ENCODE measurements around the gene SMARCB1. TPM values are rescaled to one million over a fixed set of nuclear protein-coding genes. Genes with fewer than 3 reads are reported as not detected.
A peak's percentile ranks its signal among the peaks of the same experiment; 100 is the strongest.

Gene SMARCB1
- total and polyA plus RNA-seq, 2 of the 4 experiments (the other 2 are of a cell fraction) = 110 to 159 TPM

DNA sequence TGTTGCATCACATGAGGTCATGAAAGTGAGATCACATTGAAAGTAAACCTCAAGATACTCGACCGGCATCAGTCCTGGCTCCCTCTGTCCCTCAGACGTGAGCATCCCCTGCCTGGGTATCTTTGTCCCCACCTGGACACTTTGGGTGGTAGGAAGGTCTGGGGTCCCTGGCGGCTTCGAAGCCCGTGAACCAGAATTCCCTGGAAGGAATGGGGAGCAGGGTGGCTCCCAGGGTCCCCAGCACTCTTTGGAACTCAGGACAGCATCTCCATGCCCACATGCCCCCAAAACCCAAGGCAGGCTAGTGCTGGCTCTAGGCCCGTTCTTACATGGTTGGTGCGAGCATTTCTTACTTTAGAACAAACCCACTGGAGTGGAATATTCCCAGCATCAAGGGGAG, 44.5 kb downstream of the SMARCB1 start:
- H2BK15ac ChIP-seq (ENCODE audit: low read depth, low read length) = no peak overlapping the region
- no peak for ATAC-seq (ENCODE audit: low read depth)
- H3K4ac ChIP-seq (ENCODE audit: low read depth, low read length) = no peak overlapping the region
- peaks cover 12% of the 10 kb centered on the region for H3K4me1 ChIP-seq (ENCODE audit: control insufficient read depth, insufficient read depth, low read length)
- peaks cover 10 to 59% of the 10 kb centered on the region in 2 experiments for H3K79me1 ChIP-seq (ENCODE audit: low read depth in 1 of 2, low read length in 2 of 2)
- no peak overlapping the region for H4K8ac ChIP-seq (ENCODE audit: low read depth in 2 of 2, low read length in 2 of 2)
- H3K4me2 ChIP-seq (ENCODE audit: low read depth, low read length) = no peak overlapping the region
- no peak overlapping the region for H4K5ac ChIP-seq (ENCODE audit: low read depth, low read length)
- H2BK20ac ChIP-seq (ENCODE audit: low read depth, low read length) = no peak overlapping the region
- DNase-seq = no peak
- H3K18ac ChIP-seq (ENCODE audit: low read depth, low read length) = no peak overlapping the region
- H2BK120ac ChIP-seq (ENCODE audit: low read depth, low read length) = no peak overlapping the region
- H3K9me3 ChIP-seq (ENCODE audit: control insufficient read depth, insufficient read depth, low read length) = peaks cover 3% of the 10 kb centered on the region; the same call in 1 of the 2 replicates
- no peak overlapping the region for H3K27ac ChIP-seq (ENCODE audit: insufficient read depth, low read length)
- no peaks in the 10 kb centered on the region for H3K27me3 ChIP-seq (ENCODE audit: control insufficient read depth, insufficient read depth, low read length)
- ChIA-PET CTCF (no interaction called here), POLR2A (ENCODE audit: unreplicated experiment) (no interaction called here)
- peaks cover 19% of the 10 kb centered on the region for H3K9me1 ChIP-seq (ENCODE audit: insufficient read depth, low read length)
- no CpG with 5 or more reads among the region's 8 CpGs for WGBS, 2 experiments (ENCODE audit: extremely low coverage in 2 of 2, insufficient read length in 1 of 2)
- peaks cover 73% of the 10 kb centered on the region for H3K36me3 ChIP-seq (ENCODE audit: control insufficient read depth, insufficient read depth, low read length)
- TF ChIP-seq SMC3 (IDR thresholded peaks at IDR 0.05; ENCODE audit: low read depth, low read length) (no peak), MAZ (IDR thresholded peaks at IDR 0.05; ENCODE audit: borderline replicate concordance, low read depth, low read length) (no peak), CEBPB (IDR thresholded peaks at IDR 0.05; ENCODE audit: low read depth, low read length) (no peak)
- TF ChIP-seq, protein P1, sequence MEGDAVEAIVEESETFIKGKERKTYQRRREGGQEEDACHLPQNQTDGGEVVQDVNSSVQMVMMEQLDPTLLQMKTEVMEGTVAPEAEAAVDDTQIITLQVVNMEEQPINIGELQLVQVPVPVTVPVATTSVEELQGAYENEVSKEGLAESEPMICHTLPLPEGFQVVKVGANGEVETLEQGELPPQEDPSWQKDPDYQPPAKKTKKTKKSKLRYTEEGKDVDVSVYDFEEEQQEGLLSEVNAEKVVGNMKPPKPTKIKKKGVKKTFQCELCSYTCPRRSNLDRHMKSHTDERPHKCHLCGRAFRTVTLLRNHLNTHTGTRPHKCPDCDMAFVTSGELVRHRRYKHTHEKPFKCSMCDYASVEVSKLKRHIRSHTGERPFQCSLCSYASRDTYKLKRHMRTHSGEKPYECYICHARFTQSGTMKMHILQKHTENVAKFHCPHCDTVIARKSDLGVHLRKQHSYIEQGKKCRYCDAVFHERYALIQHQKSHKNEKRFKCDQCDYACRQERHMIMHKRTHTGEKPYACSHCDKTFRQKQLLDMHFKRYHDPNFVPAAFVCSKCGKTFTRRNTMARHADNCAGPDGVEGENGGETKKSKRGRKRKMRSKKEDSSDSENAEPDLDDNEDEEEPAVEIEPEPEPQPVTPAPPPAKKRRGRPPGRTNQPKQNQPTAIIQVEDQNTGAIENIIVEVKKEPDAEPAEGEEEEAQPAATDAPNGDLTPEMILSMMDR (conservative IDR thresholded peaks at IDR 0.05; ENCODE audit: low read depth, low read length) = no peak
- H2AFZ ChIP-seq (replicated peaks; ENCODE audit: low read length, poor library complexity) = no peak overlapping the region
- no peak overlapping the region for H3K4me3 ChIP-seq (ENCODE audit: insufficient read depth, low read depth, low read length)
- dilution Hi-C loops (cut with HindIII; ENCODE audit: low sequenced_read_pairs, unreplicated experiment) (no loop called here), intact Hi-C loops (cut with micrococcal nuclease) (no loop called here), in situ Hi-C loops (cut with MboI; ENCODE audit: low sequenced_read_pairs) (no loop called here)
- no peak overlapping the region for H3K14ac ChIP-seq (replicated peaks; ENCODE audit: low read depth, low read length)
- H4K91ac ChIP-seq (ENCODE audit: insufficient read depth, low read depth, low read length) = no peak overlapping the region
- no TSS peak for BruUV-seq (replicated peaks)
- peaks cover 43% of the 10 kb centered on the region for H4K20me1 ChIP-seq (ENCODE audit: insufficient read depth, low read length)
- peak overlapping the region; percentile 46 for H2AK9ac ChIP-seq (replicated peaks; ENCODE audit: low read depth, low read length, poor library complexity)
- no peak overlapping the region for H2AK5ac ChIP-seq (ENCODE audit: low read depth, low read length)
- H3K56ac ChIP-seq (ENCODE audit: extremely low read depth, insufficient read depth, low read length) = no peak overlapping the region
- no peak overlapping the region for H2BK5ac ChIP-seq (ENCODE audit: low read depth, low read length, poor library complexity, severe bottlenecking)
- no peak overlapping the region for H3K23ac ChIP-seq (ENCODE audit: low read depth, low read length)
- H3K9ac ChIP-seq (ENCODE audit: low read depth, low read length) = no peak overlapping the region
